Stimulated activated CD4-positive, alpha-beta T cell treated with anti-CD3 and anti-CD28 coated beads, Interleukin-12 subunit alpha, Interleukin-12 subunit beta, amount 100 ng/mL, for 24 hours (primary cell): ENCODE results near the gene GAREM1.

Experiments used
- DNase-seq, 2 experiments: peaks; one replicate each; pipeline ENCODE4 v3.0.0-alpha.2; 2020; ENCODE audit warnings: low read depth in 2 of 2

Gene GAREM1

GRCh38 chr18:32459361-32460101, 11.2 kb downstream of the GAREM1 start:
- no peak for DNase-seq

DNA sequence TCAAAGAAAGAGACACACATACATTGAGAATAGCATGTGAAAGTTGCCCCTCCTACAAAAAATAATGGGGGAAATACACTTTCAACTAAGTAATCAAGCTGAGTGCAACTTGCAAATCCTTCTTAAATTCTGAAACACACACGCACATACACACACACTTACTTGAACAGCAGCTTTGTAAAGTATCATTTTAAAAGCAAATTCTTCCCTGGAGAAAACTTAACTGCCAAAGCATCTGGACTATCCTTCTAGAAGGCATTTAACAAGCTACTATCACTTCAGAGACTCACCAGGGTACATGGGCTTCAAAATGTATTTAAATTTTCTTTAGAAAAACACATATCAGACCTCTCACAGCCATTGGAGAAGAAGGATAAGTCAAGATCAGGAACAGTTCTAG, 15.3 kb downstream of the GAREM1 start:
- DNase-seq = no peak

GRCh38 chr18:32454593-32454992, 16.1 kb downstream of the GAREM1 start:
- no peak for DNase-seq

GRCh38 chr18:32450874-32451273, 19.8 kb downstream of the GAREM1 start:
- DNase-seq = no peak

- DNase-seq = no peak
Measured at GRCh38 chr18:32450026-32450691, 20.5 kb downstream of the GAREM1 start.

DNA sequence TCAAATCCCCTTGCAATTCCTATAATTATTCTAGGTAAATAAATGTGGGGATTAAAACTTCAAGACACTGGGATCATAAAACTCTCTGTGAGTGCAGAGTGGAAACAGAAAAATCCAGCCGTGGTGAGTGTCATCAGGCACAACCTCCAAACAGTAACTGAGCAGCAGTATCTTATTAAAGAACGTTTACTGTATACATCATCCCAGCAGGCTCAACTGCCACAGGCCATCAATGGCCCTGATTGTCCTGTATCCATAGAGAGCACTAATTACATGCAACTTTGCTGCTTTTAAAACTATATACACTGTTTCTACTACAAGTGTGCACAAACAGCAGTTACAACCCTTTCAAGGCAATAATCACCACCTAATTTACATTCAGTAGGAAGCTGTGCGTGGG, 23.9 kb downstream of the GAREM1 start:
- DNase-seq = no peak

GRCh38 chr18:32445846-32446245, 24.8 kb downstream of the GAREM1 start:
- no peak for DNase-seq

DNA sequence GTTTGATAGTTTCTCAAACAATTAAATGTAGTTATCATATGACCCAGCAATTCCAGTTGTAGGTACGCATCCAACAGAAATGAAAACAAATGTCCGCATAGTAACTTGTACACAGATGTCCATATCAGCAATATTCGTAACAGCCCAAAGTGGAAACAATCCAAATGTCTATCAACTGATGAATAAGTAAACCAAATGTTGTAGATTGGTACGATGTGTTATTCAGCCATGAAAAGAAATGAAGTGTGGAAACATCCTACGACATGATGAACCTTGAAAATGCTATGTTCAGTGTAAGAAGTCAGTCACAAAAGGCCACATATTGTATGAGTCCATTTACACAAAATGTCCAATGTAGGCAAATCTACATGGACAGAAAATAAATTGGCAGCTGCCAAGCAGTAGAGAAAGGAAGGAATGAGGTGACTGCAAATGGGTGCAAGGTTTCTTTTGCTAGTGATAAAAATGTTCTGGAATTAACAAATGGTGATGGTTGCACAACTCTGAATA, 26.9 kb downstream of the GAREM1 start:
- DNase-seq = no peak

DNA sequence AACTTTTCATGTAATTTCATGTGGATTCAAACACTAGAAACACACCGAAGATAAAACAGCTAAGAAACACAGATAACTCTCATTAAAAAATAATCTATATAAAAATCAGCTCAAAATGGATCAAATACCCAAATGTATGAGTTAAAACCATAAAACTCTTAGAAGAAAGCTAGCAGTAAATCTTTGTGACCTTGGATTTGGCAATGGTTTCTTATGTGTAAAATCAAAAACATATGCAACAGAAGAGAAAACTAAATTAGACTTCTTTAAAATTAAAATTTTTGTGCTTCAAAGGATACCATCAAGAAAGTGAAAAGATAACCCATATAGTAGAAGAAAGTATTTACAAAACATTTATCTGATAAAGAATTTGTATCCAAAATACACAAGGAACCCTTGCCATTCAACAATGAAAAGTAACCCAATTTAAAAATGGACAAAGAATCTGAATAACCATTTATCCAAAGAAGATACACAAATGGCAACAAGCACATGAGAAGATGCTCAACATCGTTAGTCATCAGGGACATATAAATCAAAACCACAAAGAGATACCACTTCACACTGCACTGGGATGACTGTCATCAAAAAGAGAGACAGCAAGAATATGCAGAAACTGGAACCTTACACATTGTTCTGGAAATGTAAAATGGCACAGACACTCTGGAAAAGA, 27.5 kb downstream of the GAREM1 start:
- DNase-seq = no peak

GRCh38 chr18:32442575-32442974, 28.1 kb downstream of the GAREM1 start:
- DNase-seq = no peak

DNA sequence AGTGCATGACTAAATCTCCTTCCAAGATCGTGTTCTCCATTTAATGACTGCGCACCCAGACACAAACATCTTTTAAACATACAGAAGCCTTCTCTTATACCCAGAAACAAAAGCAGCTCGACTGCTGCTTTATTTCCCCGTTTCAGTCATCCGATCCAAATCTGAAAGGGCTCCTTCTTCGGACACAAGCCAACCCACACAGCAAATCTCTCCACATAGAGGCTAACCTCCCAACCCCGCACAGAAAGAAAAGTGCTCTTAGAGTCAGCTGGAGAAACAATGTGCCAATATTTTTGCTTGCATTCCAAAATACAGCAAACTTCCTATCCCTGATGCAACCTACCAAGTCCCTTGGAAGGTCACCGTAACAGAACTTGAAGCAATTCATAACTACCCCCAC, 29.1 kb downstream of the GAREM1 start:
- no peak for DNase-seq

GRCh38 chr18:32440518-32440917, 30.2 kb downstream of the GAREM1 start:
- DNase-seq = no peak

DNA sequence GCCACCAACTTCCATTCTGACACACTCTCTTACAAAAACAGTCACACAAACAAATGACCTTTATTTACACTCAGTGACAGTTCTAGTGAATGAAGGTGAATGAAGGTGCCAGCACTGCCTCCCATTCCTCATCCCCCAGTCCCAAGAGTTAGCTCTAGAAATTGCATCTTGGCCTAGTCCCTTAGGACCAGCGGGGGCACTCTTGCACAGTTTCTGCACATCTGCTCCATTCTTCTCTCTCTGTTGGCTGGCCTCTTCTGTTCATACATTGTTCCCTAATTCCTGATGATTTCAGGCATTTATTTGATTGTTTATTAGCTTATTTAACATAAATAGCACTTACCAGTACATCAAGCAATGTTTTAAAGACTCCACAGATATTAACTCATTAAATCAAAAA, 30.9 kb downstream of the GAREM1 start:
- DNase-seq = no peak

- no peak for DNase-seq
Measured at GRCh38 chr18:32439241-32439640, 31.4 kb downstream of the GAREM1 start.

GRCh38 chr18:32438173-32438572, 32.5 kb downstream of the GAREM1 start:
- no peak for DNase-seq

- DNase-seq = no peak
Measured at GRCh38 chr18:32437100-32437834, 33.4 kb downstream of the GAREM1 start.

DNA sequence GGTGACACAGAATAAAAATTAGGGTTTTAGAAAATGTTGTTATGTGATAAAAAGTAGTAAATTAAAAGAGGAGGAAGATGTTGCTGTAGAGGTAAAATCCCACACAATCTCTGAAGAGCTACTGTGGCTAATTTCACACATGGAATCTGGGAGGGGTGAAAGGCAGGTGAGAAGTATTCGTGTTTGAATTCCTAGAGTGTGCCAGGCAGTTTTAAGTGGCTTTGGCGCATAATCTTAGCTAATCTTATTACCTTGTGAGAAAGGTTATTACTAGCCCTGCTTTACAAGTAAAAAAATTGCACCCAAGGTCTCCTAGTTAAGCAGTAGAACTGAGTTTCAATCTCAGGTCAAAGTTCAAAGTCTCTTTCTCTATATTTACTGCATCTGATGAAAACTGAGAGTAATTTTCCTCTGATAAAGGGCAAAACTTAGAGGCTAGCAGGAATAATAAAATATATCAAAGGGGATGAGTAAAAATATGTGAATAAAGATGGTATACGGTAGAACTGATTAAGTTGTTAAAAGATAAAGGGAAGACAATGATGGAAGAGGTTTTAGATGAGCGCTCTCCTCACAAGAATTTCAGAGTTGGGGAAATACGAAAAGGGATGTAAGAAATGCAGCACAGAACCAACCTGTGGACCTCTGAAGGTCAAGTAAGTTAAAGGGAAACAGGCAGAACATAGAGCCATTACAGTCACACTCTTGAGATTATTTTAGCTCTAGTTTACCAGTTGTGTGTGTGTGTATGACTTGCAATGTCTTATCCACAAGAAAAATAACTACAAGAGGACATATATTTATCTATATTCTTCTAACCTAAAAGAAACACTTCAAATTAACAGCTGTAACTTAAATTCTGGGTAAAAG, 34.8 kb downstream of the GAREM1 start:
- no peak for DNase-seq

DNA sequence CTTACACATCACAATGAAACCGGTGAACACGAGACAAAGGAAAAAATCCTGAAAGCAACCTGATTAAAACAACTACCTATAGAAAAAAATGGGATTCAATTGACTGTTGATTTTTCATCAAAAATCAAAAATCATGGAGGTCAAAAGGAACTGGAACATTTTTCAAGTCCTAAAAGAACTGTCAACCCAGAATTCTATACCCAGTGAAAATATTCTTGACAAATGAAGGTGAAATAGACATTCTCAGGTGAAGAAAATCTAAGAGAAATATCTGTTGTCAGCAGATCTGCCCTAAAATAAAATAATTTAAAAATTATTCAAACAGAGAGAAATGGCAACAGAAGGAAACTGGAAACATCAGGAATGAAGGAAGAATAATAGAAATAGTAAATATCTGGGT, 38.9 kb downstream of the GAREM1 start:
- no peak for DNase-seq

GRCh38 chr18:32429402-32429801, 41.3 kb downstream of the GAREM1 start:
- no peak for DNase-seq

GRCh38 chr18:32427084-32427900, 43.4 kb downstream of the GAREM1 start:
- DNase-seq = no peak
